GM12873 (cell line): Measurements from ENCODE around the gene DKK3.

Source experiments
- TF ChIP-seq, protein P1 (sequence below): IDR thresholded peaks from 2 replicates; pipeline ENCODE4 v1.5.1; 2012; ENCODE audit warnings: low read depth, mild to moderate bottlenecking, moderate library complexity, low read length, control low read depth; ENCODE audit not compliant: insufficient read depth; ENCODE audit errors: missing control alignments

Gene DKK3

DNA sequence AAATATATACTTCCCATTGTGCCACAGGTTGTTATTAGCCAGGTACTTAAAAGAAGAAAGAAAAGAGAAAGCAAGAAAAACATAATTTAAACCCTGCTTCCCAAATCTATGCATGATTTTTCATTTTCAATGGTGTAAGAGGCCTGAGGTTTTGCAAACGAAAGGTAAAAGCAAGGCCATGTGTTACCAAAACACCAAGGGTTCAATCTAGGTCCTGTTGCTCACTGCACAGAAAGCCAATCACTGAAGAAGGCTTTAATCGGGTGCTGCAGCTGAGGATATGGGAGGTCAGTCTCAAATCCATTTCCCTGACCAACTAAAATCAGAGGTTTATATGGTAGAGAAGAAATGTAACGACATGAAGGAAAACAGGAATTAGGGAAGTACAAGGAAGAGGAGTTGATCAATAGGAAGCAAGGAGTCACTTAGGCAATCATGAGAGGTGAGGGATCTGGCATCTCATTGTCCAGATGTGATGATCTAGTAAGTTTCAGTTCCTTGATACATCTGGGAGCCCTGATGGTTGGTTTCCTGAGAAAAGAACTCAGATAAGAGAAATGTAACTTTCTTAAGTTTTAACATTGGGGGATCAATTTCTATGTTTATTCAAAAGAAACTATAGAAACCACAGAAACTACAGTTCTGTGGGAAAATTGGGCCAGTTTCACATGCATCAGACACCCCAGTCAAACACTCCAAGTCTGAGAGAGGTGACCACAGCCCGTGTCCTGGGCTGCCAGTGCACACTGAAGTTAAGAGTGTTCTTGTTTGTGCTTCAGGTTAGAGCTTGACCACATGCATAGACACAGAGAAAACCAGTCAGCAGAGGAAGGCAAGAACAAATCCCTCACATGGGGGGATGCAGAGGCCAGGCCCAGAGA lies 18.1 kb upstream of the DKK3 start:
- TF ChIP-seq, protein P1, sequence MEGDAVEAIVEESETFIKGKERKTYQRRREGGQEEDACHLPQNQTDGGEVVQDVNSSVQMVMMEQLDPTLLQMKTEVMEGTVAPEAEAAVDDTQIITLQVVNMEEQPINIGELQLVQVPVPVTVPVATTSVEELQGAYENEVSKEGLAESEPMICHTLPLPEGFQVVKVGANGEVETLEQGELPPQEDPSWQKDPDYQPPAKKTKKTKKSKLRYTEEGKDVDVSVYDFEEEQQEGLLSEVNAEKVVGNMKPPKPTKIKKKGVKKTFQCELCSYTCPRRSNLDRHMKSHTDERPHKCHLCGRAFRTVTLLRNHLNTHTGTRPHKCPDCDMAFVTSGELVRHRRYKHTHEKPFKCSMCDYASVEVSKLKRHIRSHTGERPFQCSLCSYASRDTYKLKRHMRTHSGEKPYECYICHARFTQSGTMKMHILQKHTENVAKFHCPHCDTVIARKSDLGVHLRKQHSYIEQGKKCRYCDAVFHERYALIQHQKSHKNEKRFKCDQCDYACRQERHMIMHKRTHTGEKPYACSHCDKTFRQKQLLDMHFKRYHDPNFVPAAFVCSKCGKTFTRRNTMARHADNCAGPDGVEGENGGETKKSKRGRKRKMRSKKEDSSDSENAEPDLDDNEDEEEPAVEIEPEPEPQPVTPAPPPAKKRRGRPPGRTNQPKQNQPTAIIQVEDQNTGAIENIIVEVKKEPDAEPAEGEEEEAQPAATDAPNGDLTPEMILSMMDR = no peak

GRCh38 chr11:12024254-12024926 lies 16.0 kb upstream of the DKK3 start:
- TF ChIP-seq, protein P1 = no peak

DNA sequence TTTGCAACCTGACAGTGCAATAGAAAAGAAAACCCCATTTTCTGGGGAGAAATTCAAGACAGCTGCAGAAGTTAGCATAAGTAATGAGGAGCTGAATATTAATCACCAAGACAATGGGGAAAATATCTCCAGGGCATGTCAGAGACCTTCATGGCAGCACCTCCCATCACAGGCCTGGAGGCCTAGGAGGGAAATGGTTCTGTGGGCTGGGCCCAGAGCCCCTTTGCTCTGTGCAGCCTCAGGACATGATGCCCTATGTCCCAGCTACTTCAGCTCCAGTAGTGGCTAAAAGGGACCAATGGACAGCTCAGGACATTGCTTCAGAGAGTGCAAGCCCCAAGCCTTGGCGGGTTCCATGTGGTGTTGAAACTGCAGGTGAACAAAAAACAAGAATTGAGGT lies 14.6 kb upstream of the DKK3 start:
- TF ChIP-seq, protein P1 = no peak

DNA sequence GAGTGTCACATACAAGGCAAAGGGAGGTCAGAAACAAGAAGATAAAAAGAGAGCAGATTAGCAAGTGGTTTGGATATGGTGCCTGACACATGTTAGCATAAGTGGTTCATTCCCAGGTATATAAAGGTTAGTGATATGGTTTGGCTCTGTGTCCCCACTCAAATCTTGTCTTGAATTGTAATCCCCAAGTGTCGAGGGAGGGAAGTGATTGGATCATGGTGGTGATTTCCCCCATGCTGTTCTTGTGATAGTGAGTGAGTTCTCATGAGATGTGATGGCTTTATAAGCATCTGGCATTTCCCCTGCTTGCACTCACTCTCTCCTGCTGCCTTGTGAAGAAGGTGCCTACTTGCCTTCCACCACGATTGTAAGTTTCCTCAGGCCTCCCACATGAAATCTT lies 12.1 kb upstream of the DKK3 start:
- TF ChIP-seq, protein P1 = no peak

DNA sequence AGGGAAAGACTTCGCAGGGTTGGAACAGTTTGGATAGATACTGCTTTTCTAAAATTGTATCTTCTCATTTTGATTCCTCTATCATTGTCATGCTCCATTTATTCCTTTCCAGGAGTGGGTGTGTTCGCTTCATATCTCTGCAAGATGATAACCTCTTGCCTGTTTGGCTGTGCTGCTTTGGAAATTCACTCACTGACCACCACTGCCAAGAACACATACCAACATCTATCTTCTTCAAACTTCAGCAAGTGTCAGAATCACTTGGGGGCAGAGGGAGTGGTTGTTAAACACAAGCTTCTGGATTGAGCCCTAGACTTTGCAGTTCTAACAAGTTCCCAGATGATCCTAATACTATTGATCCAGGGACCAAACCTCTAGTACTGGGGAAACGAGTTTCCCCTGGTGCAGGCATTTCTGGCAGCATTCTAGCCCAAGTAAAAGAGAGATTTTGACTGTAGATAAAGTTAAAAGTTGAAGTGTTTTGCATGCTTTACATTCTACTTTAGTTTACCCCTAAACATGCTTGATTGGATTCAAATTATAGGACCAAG lies 11.5 kb upstream of the DKK3 start:
- TF ChIP-seq, protein P1 = no peak

DNA sequence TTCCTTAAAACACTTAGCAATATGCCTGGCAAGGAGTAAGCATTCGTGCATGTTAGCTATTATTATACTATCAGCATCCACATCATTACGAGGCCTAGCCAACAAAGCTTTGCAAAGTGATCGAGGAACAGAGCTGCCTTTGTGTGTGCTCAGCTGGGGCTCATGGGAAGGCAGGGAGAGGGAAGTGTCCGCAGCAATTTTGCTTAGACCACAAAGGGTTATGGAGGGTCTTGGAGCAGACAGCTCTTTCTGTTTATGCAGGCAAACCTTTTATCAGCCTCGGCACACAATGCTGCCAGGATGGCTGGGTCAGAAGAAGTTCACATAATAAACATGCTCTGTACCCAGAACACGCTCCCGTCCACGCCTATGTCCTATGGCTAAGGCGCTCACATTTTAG lies 10.9 kb upstream of the DKK3 start:
- TF ChIP-seq, protein P1 = no peak

- TF ChIP-seq, protein P1 = no peak
These were observed 9.5 kb upstream of the DKK3 start for GRCh38 chr11:12017865-12018453.
